ENCODE data around the gene ZFP1. TPM values are rescaled to one million over a fixed set of nuclear protein-coding genes. Genes with fewer than 3 reads are reported as not detected.
"Not testable (repeated sequence)": the region's sequence is repeated elsewhere in the genome, so short reads cannot be mapped to it uniquely, and the experiment has no call there.

The ZFP1 gene
- total RNA-seq, 1 donor from 2014 or later, result 11.4 TPM

- DNase-seq (ENCODE audit: low spot score), result no peak
These were observed 35.4 kb upstream of the ZFP1 start for GRCh38 chr16:75112734-75113491.

DNA sequence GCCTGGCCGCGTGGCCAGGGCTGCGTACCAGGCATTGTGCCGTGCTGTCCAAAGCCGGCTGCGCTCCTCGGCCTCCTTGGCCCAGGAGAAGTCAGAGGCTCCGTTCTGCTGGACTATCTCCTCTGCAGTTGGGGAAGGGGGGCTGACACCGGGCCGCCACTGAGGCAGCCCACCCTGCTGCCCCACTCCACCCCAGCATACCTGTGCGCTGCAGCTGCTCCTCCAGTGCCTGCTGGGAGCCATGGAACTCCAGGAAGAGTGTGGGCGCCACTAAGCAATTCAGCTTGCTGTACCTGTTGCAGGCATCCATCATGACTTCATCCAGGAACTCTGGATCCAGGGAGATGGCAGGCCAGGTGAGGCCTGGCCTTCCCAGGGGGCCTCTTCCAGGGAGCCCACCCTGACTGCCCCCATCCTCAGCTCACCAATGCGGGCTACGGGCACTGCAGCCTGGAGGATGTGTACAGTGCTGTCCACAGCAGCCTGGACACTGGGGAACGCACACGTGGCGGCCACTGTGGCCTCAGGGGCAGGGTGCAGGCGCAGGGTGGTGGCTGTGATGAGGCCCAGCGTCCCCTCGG lies 34.7 kb upstream of the ZFP1 start:
- no peak for DNase-seq (ENCODE audit: low spot score)

DNA sequence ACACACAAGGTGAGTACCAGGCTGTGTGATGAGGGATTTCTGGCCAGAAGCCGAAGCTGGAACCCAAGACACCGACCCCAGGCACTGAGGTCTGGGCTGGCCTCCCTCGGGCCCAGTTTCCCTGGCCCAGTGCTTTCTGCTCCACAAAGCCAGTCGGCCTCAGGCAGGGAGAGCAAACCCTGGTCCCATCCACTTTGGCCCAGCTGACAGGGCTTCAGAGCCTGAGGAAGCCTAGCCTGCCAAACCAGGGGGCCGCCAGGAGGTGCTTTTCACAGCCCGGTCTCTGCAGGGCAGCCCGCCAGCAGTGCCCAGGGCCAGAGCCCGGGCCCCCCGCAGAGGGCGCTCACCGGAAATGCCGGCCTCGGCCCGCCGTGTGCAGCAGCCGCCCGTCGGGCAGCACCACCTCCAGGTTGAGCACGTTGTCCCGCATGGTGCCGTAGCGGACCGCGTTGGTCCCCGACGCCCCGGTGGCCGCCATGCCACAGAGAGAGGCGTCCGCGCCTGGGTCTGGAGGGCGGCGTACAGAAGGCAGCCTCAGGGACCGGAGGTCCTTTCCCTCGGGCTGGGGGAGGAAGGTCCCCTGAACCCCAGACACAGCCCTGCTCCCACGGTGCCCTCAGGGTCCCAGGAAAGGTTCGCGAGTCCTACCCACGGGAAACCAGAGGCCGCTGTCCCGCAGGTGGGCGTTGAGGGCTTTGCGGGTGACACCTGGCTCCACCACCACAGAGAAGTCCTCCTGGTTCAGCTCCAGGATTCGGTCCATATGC lies 34.0 kb upstream of the ZFP1 start:
- no peak for DNase-seq (ENCODE audit: low spot score)

GRCh38 chr16:75114946-75115825 lies 33.1 kb upstream of the ZFP1 start:
- no peak for DNase-seq (ENCODE audit: low spot score)

- DNase-seq (ENCODE audit: low spot score), result peak; percentile 69
These were observed 32.0 kb upstream of the ZFP1 start, which contains the start of gene LDHD for GRCh38 chr16:75116081-75116910. LDHD (minus strand) TSS chr16:75116780; CDS start chr16:75116720, 60 bp downstream.

- DNase-seq (ENCODE audit: low spot score), result no peak
These were observed 31.4 kb upstream of the ZFP1 start for GRCh38 chr16:75116911-75117245.

GRCh38 chr16:75118943-75119539 lies 29.3 kb upstream of the ZFP1 start:
- DNase-seq (ENCODE audit: low spot score), result no peak

- DNase-seq (ENCODE audit: low spot score), result no peak
These were observed 28.1 kb upstream of the ZFP1 start for GRCh38 chr16:75120253-75120652.

DNA sequence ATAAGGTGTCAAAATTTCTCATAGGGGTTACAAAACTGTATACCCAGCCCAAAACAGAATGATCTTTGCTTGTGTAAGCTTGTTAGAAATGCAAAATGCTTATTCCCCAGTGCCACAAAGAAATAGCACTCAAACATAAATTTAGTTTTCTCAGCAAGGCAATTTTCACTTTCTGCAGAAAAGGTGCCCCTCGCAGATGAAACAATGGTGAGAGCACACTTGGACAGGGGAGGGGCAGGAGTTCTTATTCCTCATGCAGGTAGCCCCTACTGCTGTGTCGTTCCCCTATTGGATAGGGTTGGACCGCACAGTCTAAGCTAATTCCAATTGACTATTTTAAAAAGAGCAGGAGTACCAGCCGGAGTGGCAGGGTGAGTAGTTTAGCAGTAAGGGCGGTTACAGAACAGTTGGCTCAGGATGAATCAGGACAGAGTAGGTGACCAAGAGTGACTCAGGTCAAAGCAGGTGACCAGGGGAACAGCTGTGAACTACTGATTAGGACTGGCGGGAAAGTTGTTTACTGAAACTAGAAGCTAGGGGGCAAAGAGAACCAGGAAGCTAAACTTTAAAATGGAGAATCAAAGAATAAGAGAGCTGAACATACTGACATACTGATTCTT lies 26.3 kb upstream of the ZFP1 start:
- no peak for DNase-seq (ENCODE audit: low spot score)

GRCh38 chr16:75122609-75123008 lies 25.7 kb upstream of the ZFP1 start:
- DNase-seq (ENCODE audit: low spot score), result no peak

GRCh38 chr16:75127713-75128415 lies 20.5 kb upstream of the ZFP1 start:
- no peak for DNase-seq (ENCODE audit: low spot score)

- DNase-seq (ENCODE audit: low spot score), result not testable (repeated sequence)
These were observed 18.7 kb upstream of the ZFP1 start for GRCh38 chr16:75129421-75130149.

DNA sequence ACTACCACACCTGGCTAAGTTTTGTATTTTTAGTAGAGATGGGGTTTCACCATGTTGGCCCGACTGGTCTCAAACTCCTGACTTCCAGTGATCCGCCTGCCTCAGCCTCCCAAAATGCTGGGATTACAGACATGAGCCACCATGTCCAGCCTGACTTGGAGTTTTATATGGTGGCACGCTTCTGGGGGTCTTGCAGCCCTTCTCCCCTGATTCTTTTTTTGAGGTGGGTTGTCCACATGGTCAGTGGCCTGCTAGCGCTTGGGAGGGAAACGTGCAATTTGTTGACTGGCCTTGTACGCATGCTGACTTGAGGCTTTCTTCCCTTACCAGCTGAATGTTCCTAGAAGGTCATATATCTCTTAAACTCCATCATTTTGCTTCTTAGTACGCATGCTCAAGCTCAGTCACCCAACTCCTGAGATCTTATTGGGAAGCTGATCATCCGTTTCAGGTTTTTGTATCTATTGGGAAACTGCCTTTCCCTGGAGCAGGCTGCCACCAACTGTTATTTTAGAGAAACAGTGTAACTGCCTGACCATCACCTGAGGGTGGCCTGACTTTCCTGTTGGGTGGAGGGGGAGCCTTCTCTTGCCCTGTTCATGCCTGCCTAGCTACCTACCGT lies 18.1 kb upstream of the ZFP1 start:
- DNase-seq (ENCODE audit: low spot score), result no peak

DNA sequence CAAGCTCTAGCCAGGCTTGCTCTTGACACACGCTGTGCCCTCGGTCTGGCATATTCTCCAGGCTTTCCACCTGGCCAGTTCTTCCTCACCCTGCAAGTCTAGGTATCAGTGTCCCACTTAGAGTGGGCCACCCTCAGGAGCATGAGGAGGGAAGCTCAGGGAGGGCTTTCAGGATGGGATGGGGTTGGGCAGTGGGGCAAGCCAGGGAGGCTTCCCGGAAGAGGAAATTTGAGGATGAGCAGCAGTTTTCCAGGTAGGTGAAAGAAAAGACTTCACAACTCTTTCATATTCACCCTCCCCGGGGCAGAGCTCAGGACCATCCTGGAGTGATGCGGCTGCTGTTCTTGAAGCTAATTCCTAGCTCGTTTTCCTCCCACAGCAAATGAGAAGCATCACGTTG lies 17.2 kb upstream of the ZFP1 start:
- no peak for DNase-seq (ENCODE audit: low spot score)

DNA sequence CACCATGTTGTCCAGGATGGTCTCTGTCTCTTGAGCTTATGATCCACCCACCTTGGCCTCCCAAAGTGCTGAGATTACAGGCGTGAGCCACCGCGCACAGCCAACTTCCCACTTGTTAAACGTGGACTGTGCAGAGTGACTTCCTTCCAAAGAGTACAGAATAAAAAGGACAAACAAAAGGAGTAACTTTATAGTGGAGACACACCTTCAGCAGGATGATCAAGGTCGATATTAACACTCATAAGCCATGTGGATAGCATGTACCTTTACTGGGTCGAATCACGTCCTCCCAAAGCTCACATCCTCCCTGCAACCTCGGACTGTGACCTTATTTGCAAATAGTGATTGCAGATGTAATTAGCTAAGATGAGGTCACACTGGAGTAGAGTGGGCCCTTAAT lies 10.1 kb upstream of the ZFP1 start:
- no peak for DNase-seq (ENCODE audit: low spot score)

- DNase-seq (ENCODE audit: low spot score), result no peak
These were observed 9.7 kb upstream of the ZFP1 start for GRCh38 chr16:75138636-75139035.

GRCh38 chr16:75139498-75139897 lies 8.8 kb upstream of the ZFP1 start:
- no peak for DNase-seq (ENCODE audit: low spot score)

DNA sequence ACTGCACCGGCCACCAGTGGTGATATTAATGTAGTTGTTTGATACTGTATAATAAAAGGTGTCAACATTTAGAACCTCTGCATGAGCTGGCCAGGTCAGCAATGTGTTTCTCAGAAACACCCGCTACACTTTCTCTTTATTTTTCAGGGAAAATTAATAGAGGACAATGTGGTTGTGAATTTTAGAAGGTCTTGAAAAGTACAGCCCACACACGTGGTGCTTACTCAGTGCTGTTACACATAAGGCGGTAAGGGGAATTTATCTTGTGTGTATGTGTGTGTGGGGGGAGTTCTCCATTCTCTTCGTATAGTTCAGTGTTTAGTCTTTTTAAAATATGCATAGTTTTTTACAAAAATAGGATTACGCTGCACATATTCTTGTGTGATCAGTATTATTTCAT lies 4.4 kb upstream of the ZFP1 start:
- no peak for DNase-seq (ENCODE audit: low spot score)
